Left lung (tissue), 10 donors: Measurements from ENCODE around the gene GSPT1. TPM values are rescaled to one million over a fixed set of nuclear protein-coding genes. Genes with fewer than 3 reads are reported as not detected.
"Not testable (repeated sequence)": the region's sequence is repeated elsewhere in the genome, so short reads cannot be mapped to it uniquely, and the experiment has no call there.

Experiments
- ATAC-seq: fragments of 200-7000 bp; cut with Tn5 transposase; one replicate; pipeline ENCODE4 v1.9.1; 2020; ENCODE audit warnings: moderate library complexity
- DNase-seq, 4 donors: peaks; one replicate each; pipeline ENCODE4 v3.0.0-alpha.2; 2013 to 2020
- H3K27ac ChIP-seq, 2 donors: fragments of 200-600 bp; sonication (generic) in 1 of 2; one replicate each; pipeline versions ENCODE4 v1.5.0 to v1.8.0; 2020 to 2021
- H3K27me3 ChIP-seq, 2 donors: fragments of 200-600 bp; sonication (generic) in 1 of 2; one replicate each; pipeline versions ENCODE4 v1.5.0 to v1.8.0; 2020 to 2021
- H3K36me3 ChIP-seq, 2 donors: fragments of 200-600 bp; sonication (generic) in 1 of 2; one replicate each; pipeline versions ENCODE4 v1.5.0 to v1.8.0; 2020 to 2021
- H3K4me1 ChIP-seq, 2 donors: fragments of 200-600 bp; one replicate each; pipeline ENCODE4 v1.8.0; 2021
- H3K4me3 ChIP-seq, 2 donors: fragments of 200-600 bp; sonication (generic) in 1 of 2; one replicate each; pipeline versions ENCODE4 v1.5.0 to v1.8.0; 2020 to 2021; ENCODE audit warnings: mild to moderate bottlenecking in 1 of 2
- H3K9me3 ChIP-seq, 2 donors: fragments of 200-600 bp; sonication (generic) in 1 of 2; one replicate each; pipeline versions ENCODE4 v1.5.0 to v1.8.0; 2020 to 2021
- CTCF ChIP-seq, 2 donors: fragments of 200-600 bp; sonication (generic) in 1 of 2; IDR thresholded peaks; one replicate each; pipeline versions ENCODE4 v1.5.0 to v1.8.0; 2021; ENCODE audit warnings: antibody characterized with exemption in 2 of 2
- intact Hi-C, 2 donors: fragments of 100-400 bp; cut with DNase I; formaldehyde crosslinking; loops; one replicate each; pipeline versions ENCODE4 v1.11.2 to v1.14.2; 2022
- polyA plus RNA-seq, 6 donors: library from polyadenylated mRNA; unstranded; fragments of 120-200 nt; gene quantifications; one replicate each; pipeline ENCODE4 v1.2.1, GENCODE V29; 2013; ENCODE audit not compliant: insufficient read length in 6 of 6
- total RNA-seq, 2 donors: library from RNA; stranded (reverse); fragmentation: NEBNext Ultra II Directional; extraction: Animal tissue kit (Norgen Biotek cat#: 25700); gene quantifications; one replicate each; pipeline ENCODE4 v1.2.1, GENCODE V29; 2021
- donor health status: DM: no; HTN: yes; CAD: no.
- donor health status: DM: no; HTN: no; CAD: no.

GSPT1 gene
- total and polyA plus RNA-seq, 8 donors: 93.5 to 140 (median 107) TPM

- no peak overlapping the region for H3K27ac ChIP-seq
- no peak for TF ChIP-seq CTCF (IDR thresholded peaks at IDR 0.05)
- no peaks in the 10 kb centered on the region for H3K4me1 ChIP-seq
- ATAC-seq (no peak), DNase-seq (no peak)
- no peak overlapping the region for H3K4me3 ChIP-seq
- no peaks in the 10 kb centered on the region for H3K9me3 ChIP-seq
- no peaks in the 10 kb centered on the region for H3K36me3 ChIP-seq
- H3K27me3 ChIP-seq: no peaks in the 10 kb centered on the region
- intact Hi-C loops: no loop called here
Observed at GRCh38 chr16:11948819-11949218, 33.1 kb upstream of the GSPT1 start.

GRCh38 chr16:11946433-11946832 is 30.7 kb upstream of the GSPT1 start:
- ATAC-seq: no peak
- intact Hi-C loops: no loop called here
- Histone ChIP-seq H3K27me3 (no peaks in the 10 kb centered on the region), H3K36me3 (no peaks in the 10 kb centered on the region), H3K27ac (no peak overlapping the region), H3K4me1 (no peaks in the 10 kb centered on the region), H3K9me3 (no peaks in the 10 kb centered on the region), H3K4me3 (no peak overlapping the region)
- TF ChIP-seq CTCF (IDR thresholded peaks at IDR 0.05): no peak
- no peak for DNase-seq

GRCh38 chr16:11941945-11942344 is 26.2 kb upstream of the GSPT1 start, which contains the start of gene NPIPB2:
TSS of gene NPIPB2 (minus strand) at chr16:11942045. CDS start at chr16:11942045, 0 bp downstream.
- H3K9me3 ChIP-seq, DNase-seq, H3K36me3 ChIP-seq, ATAC-seq, H3K27ac ChIP-seq, H3K27me3 ChIP-seq, intact Hi-C loops, H3K4me1 ChIP-seq, H3K4me3 ChIP-seq: not testable (repeated sequence)

- H3K9me3 ChIP-seq, intact Hi-C loops, H3K36me3 ChIP-seq, H3K4me1 ChIP-seq, H3K27ac ChIP-seq, H3K27me3 ChIP-seq, ATAC-seq, H3K4me3 ChIP-seq, DNase-seq: not testable (repeated sequence)
Observed at GRCh38 chr16:11927350-11927749, 11.6 kb upstream of the GSPT1 start.

GRCh38 chr16:11924046-11924445 is 8.3 kb upstream of the GSPT1 start:
- ATAC-seq, H3K27me3 ChIP-seq, intact Hi-C loops, H3K36me3 ChIP-seq, H3K4me3 ChIP-seq, H3K27ac ChIP-seq, H3K4me1 ChIP-seq, DNase-seq, H3K9me3 ChIP-seq: not testable (repeated sequence)

GRCh38 chr16:11916524-11917285 is 949 bp upstream of the GSPT1 start:
- Histone ChIP-seq H3K9me3 (no peaks in the 10 kb centered on the region), H3K36me3 (no peaks in the 10 kb centered on the region), H3K27me3 (no peaks in the 10 kb centered on the region), H3K4me1 (peaks cover 13 to 32% of the 10 kb centered on the region in 2 donors), H3K27ac (peak overlapping the region; percentile 90 to 94), H3K4me3 (peak overlapping the region; percentile 36 to 85)
- TF ChIP-seq CTCF (IDR thresholded peaks at IDR 0.05): no peak
- ATAC-seq: peak; percentile 65
- intact Hi-C loops: loop anchor here in 1 of 2 donors (10.0 kb wide), 1 partner anchor 62 kb away; the partner anchor contains the start of gene RSL1D1
- peak in 3 of 4 donors; percentile 23 to 54 (median 40) for DNase-seq
